MM.1S (cell line): Measurements from ENCODE around the gene LGMN.

Source experiments
- DNase-seq: peaks from one replicate; pipeline ENCODE4 v3.0.0-alpha.2; 2015
- H2AFZ ChIP-seq: fragments of 300-600 bp; sonication (generic); 2 replicates; pipeline ENCODE4 v1.6.0; 2016; ENCODE audit warnings: antibody characterized with exemption, low read length
- H3F3A ChIP-seq: fragments of 300-600 bp; sonication (generic); 2 replicates; pipeline ENCODE4 v1.6.1; 2016; ENCODE audit warnings: mild to moderate bottlenecking, antibody characterized with exemption, low read length, moderate library complexity, mixed read lengths; ENCODE audit not compliant: insufficient read depth
- H3K27ac ChIP-seq: fragments of 300-600 bp; sonication (generic); 2 replicates; pipeline ENCODE4 v1.5.1; 2016; ENCODE audit warnings: mild to moderate bottlenecking, low read length
- H3K27me3 ChIP-seq: fragments of 300-600 bp; sonication (generic); replicated peaks from 2 replicates; pipeline ENCODE4 v1.6.0; 2016; ENCODE audit warnings: low read length; ENCODE audit not compliant: insufficient read depth
- H3K36me3 ChIP-seq: fragments of 300-600 bp; sonication (generic); replicated peaks from 2 replicates; pipeline ENCODE4 v1.6.1; 2016; ENCODE audit warnings: mild to moderate bottlenecking, low read length, mixed read lengths; ENCODE audit not compliant: insufficient read depth
- H3K4me1 ChIP-seq: fragments of 300-600 bp; sonication (generic); 2 replicates; pipeline ENCODE4 v1.6.1; 2016; ENCODE audit warnings: low read length, mixed read lengths
- H3K4me2 ChIP-seq: fragments of 300-600 bp; sonication (generic); 2 replicates; pipeline ENCODE4 v1.6.0; 2016; ENCODE audit warnings: low read depth, low read length
- H3K4me3 ChIP-seq: fragments of 300-600 bp; sonication (generic); 2 replicates; pipeline ENCODE4 v1.5.1; 2016; ENCODE audit warnings: low read length, mixed read lengths
- H3K79me2 ChIP-seq: fragments of 300-600 bp; sonication (generic); 2 replicates; pipeline ENCODE4 v1.6.1; 2016; ENCODE audit warnings: mixed run types, low read length, mixed read lengths
- H3K9ac ChIP-seq: fragments of 300-600 bp; sonication (generic); 2 replicates; pipeline ENCODE4 v1.6.1; 2016; ENCODE audit warnings: low read length, mixed read lengths
- H3K9me2 ChIP-seq: fragments of 300-600 bp; sonication (generic); replicated peaks from 2 replicates; pipeline ENCODE4 v1.6.1; 2016; ENCODE audit warnings: mild to moderate bottlenecking, low read length, mixed read lengths; ENCODE audit not compliant: insufficient read depth
- H3K9me3 ChIP-seq: fragments of 300-600 bp; sonication (generic); replicated peaks from 2 replicates; pipeline ENCODE4 v1.6.1; 2016; ENCODE audit warnings: mild to moderate bottlenecking, low read length, mixed read lengths; ENCODE audit not compliant: insufficient read depth
- H4K20me1 ChIP-seq: fragments of 300-600 bp; sonication (generic); 2 replicates; pipeline ENCODE4 v1.6.1; 2016; ENCODE audit warnings: mild to moderate bottlenecking, low read length, moderate library complexity, mixed read lengths; ENCODE audit not compliant: insufficient read depth
- EZH2 ChIP-seq: fragments of 300-600 bp; sonication (generic); optimal IDR thresholded peaks from 2 replicates; pipeline ENCODE3; 2017; ENCODE audit warnings: low read depth, mild to moderate bottlenecking, antibody characterized with exemption, low read length, mixed read lengths
- EZH2phosphoT487 ChIP-seq: fragments of 300-600 bp; sonication (generic); IDR thresholded peaks from 2 replicates; pipeline ENCODE4 v1.6.1; 2018; ENCODE audit warnings: antibody characterized with exemption, low read length
- TF ChIP-seq, protein P1 (sequence below): fragments of 300-600 bp; sonication (generic); IDR thresholded peaks from 2 replicates; pipeline ENCODE4 v1.5.1; 2016; ENCODE audit warnings: antibody characterized with exemption, low read length, mixed read lengths

LGMN gene

DNA sequence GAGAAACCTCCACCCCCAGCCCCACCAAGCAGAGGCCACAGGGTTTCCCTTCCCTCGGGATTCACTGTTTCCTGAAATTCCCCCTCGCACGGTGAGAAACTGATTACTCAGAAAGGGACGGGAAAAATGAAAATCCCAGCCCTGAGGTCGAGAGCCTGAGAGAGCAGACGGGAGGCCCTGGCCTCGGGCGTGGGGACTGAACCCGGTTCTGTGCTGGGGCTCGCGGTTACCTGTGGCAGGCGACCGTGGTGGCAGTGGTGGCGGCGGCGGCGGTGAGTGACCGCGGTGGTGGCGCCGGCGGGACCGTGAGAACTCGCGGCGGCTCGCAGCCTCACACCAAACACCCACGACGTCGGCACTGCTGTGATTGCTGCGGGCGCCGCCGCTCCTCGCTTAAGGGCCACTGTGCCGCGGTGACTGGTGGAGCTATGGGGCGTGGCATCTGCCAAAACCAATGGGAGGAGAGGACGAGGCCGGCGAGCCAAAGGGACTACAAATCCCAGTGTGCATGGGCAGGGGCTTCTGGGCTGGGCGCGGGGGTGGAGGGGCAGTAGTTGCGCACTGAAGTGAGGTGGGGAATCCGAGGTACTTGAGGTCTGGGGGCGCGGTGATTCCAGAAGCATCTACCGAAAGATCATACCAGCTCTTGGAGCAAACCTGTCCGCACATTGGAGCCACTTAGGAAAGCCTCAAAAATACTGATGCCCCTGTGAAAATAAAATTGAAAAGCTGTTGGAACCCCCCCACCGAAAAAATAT lies at the start of gene LGMN:
Gene LGMN, minus strand, starts transcription at position 369 of the 758 bp plus-strand sequence. CDS start 15,841 bp downstream, outside the sequence.
- Histone ChIP-seq H3K9ac (peak within 1 kb of the TSS; percentile 82), H4K20me1 (no peaks in the 10 kb centered on the region), H3K27me3 (no peaks in the 10 kb centered on the region), H3F3A (no peaks in the 10 kb centered on the region), H3K4me1 (0 out of 2 replicates have a peak, but pooled peaks cover 6% of the 10 kb centered on the region), H3K4me3 (peak within 1 kb of the TSS; percentile 83), H3K9me2 (no peaks in the 10 kb centered on the region), H3K27ac (peak within 1 kb of the TSS; percentile 32; the same call in 1 of the 2 replicates), H2AFZ (peak within 1 kb of the TSS; percentile 65; the same call in 1 of the 2 replicates), H3K9me3 (no peaks in the 10 kb centered on the region), H3K36me3 (no peaks in the 10 kb centered on the region), H3K79me2 (peaks cover 37% of the 10 kb centered on the region), H3K4me2 (peak within 1 kb of the TSS; percentile 74)
- TF ChIP-seq EZH2 (no peak), EZH2phosphoT487 (no peak)
- TF ChIP-seq, protein P1, sequence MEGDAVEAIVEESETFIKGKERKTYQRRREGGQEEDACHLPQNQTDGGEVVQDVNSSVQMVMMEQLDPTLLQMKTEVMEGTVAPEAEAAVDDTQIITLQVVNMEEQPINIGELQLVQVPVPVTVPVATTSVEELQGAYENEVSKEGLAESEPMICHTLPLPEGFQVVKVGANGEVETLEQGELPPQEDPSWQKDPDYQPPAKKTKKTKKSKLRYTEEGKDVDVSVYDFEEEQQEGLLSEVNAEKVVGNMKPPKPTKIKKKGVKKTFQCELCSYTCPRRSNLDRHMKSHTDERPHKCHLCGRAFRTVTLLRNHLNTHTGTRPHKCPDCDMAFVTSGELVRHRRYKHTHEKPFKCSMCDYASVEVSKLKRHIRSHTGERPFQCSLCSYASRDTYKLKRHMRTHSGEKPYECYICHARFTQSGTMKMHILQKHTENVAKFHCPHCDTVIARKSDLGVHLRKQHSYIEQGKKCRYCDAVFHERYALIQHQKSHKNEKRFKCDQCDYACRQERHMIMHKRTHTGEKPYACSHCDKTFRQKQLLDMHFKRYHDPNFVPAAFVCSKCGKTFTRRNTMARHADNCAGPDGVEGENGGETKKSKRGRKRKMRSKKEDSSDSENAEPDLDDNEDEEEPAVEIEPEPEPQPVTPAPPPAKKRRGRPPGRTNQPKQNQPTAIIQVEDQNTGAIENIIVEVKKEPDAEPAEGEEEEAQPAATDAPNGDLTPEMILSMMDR: no peak
- DNase-seq: peak; percentile 86

DNA sequence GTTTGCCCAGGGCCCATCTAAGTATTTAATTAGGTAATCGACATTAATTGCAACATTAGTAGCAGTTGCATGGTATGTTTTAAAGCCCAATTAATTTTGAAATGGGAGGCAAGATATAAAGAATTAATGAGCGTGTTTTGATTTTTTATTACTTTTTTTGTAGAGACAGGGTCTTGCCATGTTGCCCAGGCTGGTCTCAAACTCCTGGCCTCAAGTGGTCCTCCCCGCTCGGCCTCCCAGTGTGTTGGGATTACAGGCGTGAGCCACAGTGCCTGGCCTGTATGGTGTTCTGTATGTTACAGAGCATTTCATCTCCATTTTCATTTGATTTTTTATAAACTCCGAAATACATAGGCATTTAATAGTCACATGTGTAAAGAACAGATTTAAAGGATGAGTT lies 46.5 kb upstream of the LGMN start:
- Histone ChIP-seq H3K9me2 (no peaks in the 10 kb centered on the region), H3K27me3 (no peaks in the 10 kb centered on the region), H3K79me2 (peaks cover 26% of the 10 kb centered on the region), H3K36me3 (no peaks in the 10 kb centered on the region), H3K4me2 (peak overlapping the region; percentile 51), H3K4me1 (peaks cover 4% of the 10 kb centered on the region; the same call in 1 of the 2 replicates), H2AFZ (no peak overlapping the region), H4K20me1 (no peaks in the 10 kb centered on the region), H3K9me3 (no peaks in the 10 kb centered on the region), H3F3A (no peaks in the 10 kb centered on the region), H3K9ac (peak overlapping the region; percentile 95), H3K4me3 (peak overlapping the region; percentile 94), H3K27ac (no peak overlapping the region)
- TF ChIP-seq, protein P1: no peak
- no peak for TF ChIP-seq EZH2
- DNase-seq: no peak

DNA sequence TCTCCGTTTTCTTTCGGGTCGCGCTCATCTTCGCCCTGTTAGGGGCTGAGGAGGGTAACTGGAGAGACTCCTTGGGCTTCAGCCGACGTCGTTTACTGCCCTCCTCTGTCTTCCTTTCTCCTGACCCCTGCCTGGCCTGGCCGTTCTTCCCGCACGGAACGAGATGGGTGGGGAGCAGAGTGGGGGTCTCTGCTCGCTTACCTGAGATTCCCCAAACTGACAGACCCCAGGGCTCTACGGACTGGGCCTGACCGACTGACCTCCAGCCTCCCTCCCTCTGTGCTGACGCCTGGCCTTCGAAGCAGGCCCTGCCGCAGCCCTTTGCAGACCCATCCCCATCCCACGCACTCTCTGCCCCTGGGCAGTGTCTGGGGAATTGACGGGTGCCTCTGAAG lies 46.1 kb upstream of the LGMN start:
- Histone ChIP-seq H3K4me1 (peaks cover 4% of the 10 kb centered on the region; the same call in 1 of the 2 replicates), H3K9me3 (no peaks in the 10 kb centered on the region), H2AFZ (peak overlapping the region; percentile 53), H3K9ac (peak overlapping the region; percentile 95), H3F3A (no peaks in the 10 kb centered on the region), H3K36me3 (no peaks in the 10 kb centered on the region), H3K27ac (peak overlapping the region; percentile 29; the same call in 1 of the 2 replicates), H3K27me3 (no peaks in the 10 kb centered on the region), H3K9me2 (no peaks in the 10 kb centered on the region), H4K20me1 (no peaks in the 10 kb centered on the region), H3K79me2 (peaks cover 23% of the 10 kb centered on the region), H3K4me3 (peak overlapping the region; percentile 94), H3K4me2 (peak overlapping the region; percentile 51)
- TF ChIP-seq EZH2phosphoT487 (no peak), EZH2 (no peak)
- TF ChIP-seq, protein P1: no peak
- DNase-seq: no peak
